Measurements from ENCODE around the gene ANKRD10.
A peak's percentile ranks its signal among the peaks of the same experiment; 100 is the strongest.
"Not testable (repeated sequence)": the region's sequence is repeated elsewhere in the genome, so short reads cannot be mapped to it uniquely, and the experiment has no call there.

ANKRD10 gene

DNA sequence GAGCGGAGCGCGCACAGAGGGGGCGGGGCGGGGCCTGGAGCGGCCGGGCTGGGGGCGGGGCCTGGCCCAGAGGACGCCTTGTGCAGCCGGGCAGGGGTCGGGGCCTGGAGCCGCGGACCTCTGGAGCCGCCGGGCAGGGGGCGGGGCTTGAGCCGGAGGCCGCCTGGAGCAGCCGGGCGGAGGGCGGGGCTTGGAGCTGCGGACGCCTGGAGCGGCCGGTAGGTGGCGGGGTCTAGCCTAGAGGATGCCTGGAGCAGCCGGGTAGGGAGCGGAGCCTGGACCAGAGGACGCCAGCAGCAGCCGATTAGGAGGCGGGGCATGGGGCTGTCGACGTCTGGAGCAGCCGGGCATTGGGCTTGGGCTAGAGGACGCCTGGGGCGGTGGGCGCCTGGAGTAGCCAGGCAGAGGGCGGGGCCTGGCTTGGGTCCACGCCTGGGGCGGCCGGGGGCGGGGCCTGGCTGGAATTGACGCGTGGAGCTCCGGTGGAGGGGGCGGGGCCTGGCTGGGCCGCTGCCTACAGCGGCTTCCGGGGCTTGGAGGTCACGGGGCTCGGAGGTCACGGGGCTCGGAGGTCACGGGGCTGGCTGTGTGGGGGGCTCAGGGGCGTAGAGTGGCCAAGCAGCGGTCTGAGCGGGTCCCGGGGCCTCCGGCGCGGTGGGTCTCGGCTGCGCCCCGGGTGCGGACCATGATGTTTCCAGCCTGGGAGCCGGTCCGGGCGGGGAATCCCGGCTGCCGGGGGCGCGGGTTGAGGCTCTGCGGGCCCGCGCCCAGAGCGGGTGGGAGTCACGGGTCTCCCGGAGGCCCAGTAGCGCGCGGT is at the start of gene ANKRD10:
ANKRD10 (minus strand) TSS at position 13 of the 817 bp plus-strand sequence. CDS start 135 bp downstream, outside the sequence.
- DNase-seq (ENCODE audit: low read depth), result peak; percentile 97

DNA sequence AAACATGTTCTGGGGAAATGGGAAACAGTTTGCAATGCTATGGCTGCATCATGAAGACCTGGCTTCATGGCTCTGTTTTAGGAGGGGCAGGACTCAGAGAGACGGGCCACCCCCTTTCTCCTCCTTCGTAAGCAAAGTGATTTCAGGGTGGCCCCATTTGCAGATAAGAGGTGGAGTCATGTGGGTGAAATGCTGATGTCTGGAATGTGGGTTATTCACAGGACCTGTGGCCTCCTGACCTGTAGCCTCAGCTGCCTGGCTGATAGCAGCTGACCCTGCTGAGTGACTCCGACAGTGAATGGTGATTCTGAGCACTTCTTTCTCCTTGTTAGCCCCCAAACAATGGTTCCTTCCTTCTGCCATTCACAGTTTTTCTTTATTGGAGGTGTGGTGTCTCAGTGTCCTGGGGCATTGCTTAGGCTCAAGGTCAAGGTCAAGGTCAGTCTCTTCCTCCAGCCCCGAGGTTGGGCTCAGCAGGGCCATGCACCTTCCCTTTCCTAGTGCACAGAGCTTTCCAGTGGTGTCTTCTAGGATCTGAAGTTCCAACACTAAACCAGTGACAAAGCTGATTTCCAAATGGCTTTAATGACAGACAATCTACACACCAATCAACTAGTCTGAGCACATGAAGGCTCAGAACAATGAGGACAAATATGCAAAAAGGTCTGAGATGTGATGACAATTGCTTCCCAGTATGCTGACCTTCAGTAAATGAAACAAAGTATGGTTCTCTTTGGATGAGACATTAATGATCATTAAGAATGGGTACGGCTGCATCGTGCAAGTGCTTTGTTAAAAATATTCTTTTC is 49.6 kb upstream of the ANKRD10 start:
- DNase-seq (ENCODE audit: low read depth), result no peak

DNA sequence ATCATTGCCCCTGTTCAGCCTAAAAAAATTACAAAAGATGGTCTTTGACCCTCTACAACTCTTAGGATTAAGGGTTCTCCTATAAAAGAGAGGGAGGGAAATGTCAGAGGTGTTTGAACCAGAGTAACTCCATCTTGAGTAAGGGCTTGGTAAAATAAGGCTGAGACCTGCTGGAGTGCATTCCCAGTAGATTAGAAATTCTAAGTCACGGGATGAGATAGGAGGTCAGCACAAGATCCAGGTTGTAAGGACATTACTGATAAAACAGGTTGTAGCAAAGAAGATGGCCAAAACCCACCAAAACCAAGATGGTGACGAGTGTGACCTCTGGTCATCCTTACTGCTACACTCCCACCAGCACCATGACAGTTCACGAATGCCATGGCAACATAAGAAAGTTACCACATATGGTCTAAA is 48.7 kb upstream of the ANKRD10 start:
- no peak for DNase-seq (ENCODE audit: low read depth)

DNA sequence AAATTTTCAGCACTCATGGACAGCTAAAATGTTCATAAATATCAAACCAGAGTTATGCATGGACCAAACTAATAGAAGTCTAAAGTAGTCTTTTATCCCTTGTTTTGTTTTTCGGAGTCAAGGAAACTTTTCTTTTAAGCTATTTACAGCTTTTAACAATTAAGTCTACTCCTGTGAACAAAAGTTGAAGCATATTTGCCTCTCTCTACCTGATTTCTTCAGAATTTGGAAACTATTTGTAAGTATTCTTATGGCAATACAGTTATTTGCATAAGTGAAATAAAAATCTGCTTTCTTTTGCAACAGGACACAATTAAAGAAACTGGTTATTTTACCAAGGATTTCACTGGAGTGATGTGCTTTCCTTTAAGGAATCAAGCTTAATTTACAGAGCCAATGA is 47.1 kb upstream of the ANKRD10 start:
- no peak for DNase-seq (ENCODE audit: low read depth)

DNA sequence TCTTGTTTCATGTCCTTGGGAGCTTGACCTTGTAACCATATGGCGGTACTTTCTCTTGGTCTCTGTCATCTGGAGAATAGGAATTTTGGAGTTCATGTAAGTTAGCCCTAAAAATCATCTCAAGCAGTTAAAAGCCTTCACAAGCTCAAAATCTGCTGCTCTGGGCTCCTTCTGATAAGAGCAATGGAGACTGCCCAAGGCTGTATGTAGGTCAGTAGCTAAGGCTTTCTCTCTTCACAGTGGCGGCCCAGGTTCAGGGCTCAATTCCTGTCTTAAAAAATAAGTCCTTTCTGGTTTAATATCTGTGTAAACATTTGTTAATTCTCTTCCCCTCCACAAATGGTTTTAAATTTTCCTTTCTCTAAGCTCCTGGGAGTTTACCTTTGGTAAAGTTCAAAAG is 45.3 kb upstream of the ANKRD10 start:
- DNase-seq (ENCODE audit: low read depth), result no peak

DNA sequence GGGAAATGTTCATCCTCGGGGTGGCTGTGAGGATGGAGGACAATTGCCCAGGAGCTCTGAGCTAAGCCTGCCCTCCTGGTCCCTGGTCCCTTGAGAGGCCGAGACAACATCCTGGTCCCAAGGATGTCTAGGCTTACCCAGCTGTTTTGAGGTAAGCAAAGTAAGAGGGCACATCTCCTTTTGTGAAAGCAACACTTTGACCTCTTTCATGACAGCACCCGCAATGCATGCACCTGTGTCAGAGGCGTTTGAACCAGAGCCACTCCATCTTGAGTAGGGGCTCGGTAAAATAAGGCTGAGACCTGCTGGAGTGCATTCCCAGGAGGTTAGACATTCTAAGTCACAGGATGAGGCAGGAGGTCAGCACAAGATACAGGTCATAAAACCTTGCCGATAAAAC is 43.1 kb upstream of the ANKRD10 start:
- DNase-seq (ENCODE audit: low read depth), result no peak

DNA sequence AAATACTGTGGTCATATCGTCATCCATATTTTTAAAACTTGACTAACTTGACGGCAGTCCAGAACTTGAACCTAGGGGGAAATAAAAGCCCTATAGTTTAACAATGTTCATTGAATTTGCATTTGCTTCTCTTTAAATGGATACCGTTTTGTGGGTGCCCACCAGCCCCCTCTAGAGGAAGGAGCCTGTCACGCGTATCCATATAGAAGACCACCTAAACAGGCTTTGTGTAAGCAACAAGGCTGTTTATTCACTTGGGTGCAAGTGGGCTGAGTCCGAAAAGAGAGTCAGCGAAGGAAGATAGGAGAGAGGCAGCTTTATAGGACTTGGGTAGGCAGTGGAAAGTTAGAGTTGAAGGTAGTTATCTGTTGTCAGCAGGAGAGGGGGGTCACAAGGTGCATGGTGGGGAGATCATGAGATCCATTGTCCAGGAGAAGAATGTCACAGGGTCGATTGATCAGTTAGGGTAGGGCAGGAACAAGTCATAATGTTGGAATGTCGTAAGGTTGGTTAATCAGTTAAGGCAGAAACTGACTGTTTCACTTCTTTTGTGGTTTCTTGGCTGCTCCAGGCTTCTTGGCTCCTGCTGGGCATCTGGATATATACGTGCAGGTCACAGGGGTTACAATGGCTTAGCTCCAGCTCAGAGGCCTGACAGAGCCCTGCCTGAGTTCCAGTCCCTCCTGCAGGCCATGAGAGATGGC is 42.5 kb upstream of the ANKRD10 start:
- DNase-seq (ENCODE audit: low read depth), result no peak

DNA sequence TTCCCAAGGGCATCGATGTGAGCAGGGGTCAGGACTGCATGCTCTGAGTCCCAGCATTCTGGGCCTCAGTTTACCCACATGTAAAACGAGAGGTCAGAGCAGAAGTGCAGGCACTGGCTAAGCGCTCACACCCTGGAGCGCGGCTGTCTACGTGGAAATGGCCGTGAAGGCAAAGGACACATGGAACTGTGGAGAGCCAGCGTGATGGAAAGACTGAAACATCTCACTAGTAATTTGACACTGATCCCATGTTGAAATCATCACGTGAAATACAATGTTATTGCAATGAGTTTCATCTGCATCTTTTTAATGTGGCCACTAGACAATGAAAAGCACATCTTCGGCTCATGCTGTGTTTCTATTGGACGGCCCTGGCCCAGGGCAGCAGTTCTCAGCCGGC is 41.3 kb upstream of the ANKRD10 start:
- not testable (repeated sequence) for DNase-seq (ENCODE audit: low read depth)

DNA sequence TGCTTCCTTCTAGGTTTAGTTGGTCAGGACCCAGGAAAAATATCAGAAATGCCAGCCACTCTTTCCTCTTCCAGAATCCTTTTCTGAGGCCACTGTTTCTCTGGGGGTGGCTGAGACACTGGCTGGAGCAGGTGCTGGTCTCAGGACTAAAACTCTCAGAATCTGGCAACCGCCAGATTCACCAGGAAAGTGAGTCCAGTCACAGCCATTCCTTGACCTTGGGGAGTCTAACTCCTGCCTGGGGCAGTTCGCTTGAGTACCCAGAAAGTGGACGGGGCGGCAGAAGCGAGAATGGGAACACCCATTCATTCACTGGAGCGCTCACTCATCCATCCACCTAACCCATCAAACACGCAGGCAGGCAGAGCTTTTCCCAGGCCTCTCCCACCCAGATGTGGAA is 40.7 kb upstream of the ANKRD10 start:
- not testable (repeated sequence) for DNase-seq (ENCODE audit: low read depth)

DNA sequence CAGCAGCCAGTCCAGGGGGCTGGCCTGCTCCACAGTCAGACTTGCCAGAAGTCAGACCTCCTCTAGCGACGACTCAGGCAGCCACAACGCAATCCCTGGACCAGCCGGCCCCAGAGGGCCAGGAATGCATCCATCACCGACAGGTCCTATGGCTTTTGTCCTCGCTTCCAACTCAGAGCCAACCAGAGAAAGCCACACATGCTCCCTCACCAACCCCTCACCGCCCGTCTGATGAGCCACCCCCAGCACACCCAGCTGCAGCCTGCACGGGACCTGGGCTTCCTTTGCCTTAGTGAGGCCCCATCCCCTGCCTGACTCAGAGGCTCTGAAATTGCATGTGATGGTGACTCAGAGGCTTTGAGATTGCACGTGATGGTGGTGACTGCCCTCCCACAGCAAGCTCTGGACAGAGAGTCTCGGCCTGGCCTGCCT is 40.2 kb upstream of the ANKRD10 start:
- DNase-seq (ENCODE audit: low read depth), result peak; percentile 90

DNA sequence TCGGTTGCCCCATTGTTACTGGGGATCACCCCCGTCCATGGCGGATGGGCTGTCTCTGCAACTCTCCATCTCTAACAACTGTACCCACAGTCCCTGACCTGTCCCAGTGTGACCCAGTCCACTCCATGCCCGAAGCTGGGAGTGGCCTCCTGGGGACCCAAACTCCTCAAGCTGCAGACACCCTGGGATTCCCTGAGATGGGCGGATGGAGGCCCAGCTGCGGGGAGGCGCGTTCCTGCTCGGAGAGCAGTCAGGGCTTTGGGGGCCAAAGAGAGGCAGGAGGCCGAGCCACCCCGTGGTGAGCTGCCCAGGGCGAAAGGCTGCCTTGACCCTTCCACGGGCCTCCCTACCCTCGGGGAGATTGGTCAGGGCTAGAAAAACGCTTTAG is 39.7 kb upstream of the ANKRD10 start:
- DNase-seq (ENCODE audit: low read depth), result not testable (repeated sequence)

DNA sequence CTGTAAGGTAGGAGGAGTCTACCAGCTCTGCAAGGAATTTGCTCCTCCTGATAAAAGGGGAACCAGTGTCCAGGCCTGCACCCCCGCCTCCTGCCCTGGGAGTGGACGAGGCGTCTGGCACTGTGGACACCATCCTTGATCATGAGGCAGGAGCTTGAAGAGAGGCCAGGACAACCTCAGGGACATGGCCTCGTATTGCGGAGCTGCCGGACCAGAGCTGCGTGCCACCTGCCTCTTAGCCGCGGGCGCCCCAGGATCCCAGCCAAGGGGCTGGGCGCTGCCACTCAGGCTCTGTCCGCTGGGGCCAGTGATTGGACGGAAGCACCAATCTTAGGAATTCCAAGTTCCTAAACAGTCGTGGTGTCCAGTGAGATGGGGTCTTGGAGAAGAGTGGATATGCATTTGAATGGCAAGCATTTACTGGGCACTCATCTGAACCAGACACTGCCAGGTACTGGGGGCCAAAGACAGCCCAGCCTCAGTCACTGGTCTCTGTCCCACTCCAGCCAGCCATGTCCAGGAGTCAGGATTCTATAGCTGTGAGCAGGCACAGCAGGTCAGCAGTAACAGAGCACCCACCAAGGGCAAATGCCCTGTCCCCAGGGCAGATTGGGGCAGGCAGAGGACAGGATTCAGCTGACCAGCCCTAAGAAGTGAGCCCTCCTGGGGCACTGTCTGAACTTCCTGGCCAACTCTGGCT is 39.1 kb upstream of the ANKRD10 start:
- DNase-seq (ENCODE audit: low read depth), result no peak

DNA sequence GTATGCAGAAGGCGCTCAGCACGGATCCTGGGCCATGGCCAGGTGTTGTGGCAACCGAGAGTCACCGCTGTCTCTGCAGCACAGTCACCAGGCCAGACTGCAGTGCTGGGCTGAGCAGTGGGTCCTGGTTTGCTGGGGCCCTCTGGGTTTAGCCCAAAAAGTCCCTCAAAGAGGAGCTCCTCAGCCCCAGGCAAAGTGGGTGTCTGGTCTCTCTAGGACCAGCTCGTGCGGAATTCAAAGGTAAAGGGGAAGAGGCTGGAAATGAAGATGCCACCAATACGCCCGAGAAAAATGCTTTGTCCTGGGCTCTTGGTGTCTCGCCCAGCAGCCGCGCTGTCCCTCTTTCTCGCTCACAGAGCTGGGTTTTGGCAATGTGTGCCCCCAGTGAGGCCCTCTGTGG is 38.5 kb upstream of the ANKRD10 start:
- DNase-seq (ENCODE audit: low read depth), result no peak

DNA sequence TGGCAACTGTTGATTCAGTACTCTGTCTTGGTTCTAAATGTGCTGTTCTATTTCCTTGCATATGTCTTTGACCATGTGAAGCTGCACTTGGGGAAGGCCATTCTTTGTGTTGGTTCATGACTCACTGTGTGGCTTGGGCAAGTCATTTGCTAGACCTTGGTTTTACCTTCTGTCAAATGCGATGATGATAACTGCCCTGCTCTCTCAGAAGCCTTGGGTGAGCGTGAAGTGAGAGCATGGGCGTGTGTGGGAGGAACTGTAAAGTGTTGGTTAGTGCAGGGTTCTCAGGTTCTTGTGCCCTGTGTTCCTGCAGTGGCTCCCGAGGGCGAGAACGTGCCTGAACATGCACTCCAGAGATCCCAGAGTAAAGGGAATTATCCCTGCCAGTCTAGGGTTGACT is 37.3 kb upstream of the ANKRD10 start:
- not testable (repeated sequence) for DNase-seq (ENCODE audit: low read depth)

DNA sequence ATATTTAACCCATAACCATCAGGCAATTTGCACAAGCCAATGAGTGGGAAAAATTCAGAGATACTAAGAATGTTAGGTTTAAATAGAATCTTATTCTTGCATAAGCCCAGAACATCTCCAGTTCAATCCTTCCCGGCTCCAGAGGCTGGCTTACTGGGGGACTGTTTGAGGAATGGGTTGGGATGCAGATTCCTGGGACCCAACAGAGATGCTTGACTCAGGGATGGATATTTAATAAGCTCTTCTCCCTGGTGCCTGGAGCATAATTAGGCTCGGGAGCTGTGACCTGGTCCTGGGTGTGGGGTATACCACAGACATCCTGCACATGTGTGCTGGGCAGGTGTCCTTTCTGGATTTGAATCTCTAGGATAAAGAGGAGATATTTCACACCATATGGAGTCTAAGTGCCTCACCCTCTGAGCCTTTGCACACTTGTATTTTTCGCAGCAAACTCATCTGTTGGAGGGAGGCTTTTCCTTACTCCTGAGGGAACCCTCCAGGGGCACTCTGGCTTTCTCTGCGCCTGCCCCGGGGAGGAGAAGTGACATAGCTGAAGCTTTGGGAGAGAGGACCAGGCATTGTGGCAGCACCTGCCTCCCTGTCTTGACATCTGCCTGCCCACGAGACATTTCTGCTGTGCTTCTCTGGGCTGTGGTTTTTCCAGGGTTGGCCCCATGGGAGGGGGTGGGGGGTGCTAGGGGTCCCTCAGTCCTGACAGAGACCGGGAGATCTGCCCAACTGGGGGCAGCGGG is 36.1 kb upstream of the ANKRD10 start:
- DNase-seq (ENCODE audit: low read depth), result no peak

DNA sequence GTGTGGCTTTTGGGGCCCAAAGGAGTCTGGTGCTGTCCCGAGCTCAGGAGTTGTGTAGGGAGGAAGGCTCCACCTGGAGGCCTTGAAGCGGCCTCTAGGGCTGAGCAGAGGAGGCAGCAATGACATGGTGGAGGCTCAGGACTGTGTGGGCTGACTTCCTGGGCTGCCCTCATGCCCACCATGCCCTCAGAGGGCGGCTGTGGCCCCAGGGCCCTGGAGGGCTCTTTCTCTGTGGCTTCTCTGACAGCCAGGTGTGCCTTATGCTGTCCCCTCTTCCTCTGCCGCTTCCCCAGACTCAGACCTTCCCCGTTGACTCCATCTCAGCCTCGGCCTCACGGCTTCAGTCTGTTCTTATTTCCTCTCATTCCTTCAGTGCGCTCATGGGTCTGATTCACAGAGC is 35.5 kb upstream of the ANKRD10 start:
- DNase-seq (ENCODE audit: low read depth), result no peak

DNA sequence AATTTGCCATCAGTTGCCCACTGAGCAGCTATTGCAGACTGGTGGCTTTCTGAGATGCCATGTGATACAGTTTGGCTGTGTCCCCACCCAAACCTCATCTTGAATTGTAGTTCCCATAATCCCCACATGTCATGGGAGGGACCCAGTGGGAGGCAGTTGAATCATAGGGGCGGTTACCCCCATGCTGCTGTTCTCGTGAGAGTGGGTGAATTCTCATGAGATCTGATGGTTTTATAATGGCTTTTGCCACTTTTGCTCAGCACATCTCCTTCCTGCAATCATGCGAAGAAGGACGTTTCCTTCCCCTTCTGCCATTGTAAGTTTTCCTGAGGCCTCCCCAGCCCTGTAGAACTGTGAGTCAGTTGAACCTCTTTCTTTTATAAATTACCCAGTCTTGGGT is 34.8 kb upstream of the ANKRD10 start:
- no peak for DNase-seq (ENCODE audit: low read depth)

DNA sequence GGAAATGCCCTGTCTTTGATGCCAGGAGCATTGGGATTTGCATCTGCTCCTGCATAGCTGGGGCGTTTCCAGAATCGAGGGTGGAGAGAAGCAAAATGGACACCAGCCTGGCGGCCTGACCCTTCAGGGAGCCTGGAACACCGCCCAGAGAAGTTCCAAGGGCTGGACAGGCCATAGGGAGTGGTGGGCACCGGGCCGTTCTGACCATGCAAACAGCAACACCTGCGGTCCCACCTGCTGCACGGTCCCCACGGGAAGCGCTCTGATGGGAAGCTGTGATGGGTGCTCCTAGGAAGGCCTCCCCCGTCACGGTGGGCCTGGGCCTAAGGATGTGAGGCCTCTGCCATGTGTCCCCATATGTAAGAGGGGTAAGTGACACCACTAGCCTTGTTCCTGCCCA is 34.2 kb upstream of the ANKRD10 start:
- no peak for DNase-seq (ENCODE audit: low read depth)

DNA sequence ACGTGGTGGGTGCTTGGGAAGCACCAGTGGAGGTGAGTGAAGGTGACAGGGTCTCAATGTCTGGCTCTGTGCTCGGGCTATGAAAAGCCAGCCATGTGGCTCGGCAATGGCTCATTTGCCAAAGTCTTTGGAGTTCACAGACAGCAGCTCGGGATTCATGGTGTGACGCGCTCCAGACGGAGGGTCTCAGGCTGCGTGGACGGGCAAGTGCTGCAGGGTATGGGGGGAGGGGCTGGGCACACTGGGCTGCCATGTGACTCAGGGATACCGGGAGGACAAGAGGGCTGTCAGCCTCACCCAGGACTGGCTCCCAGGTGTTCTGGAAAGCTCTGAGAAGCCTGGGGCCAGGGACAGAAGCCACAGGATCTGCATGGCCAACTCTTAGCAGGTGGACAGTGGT is 32.5 kb upstream of the ANKRD10 start:
- DNase-seq (ENCODE audit: low read depth), result not testable (repeated sequence)

DNA sequence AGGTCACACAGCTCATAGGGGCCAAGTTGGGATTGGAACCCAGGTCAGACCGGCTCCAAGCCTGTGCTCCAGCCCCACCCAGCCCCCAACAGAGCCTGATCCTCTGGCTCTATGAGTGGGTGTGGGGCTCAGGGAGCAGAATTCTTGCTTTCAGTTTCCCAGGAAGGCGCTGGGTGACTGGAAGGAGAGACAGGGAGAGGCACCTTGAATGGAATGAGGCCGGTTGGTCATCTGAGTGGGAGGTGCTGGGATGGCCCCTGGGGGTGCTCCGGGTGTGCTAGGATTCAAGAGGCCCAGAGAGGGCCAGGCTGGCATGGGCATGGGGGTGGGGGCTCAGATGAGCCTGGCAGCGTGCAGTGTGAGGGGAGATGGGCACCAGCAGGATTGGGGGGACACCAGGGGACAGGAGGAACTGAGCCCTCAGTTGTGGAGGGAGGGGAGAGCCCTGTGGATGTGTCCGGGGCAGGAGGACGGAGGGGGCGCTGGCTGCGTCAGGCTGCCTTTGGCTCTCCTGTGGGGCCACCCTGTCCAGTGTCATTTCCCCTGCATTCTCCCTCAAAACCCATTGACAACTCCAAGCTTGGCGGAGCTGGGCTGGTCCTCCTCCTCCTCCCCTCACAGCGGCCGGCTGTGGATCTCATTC is 31.2 kb upstream of the ANKRD10 start:
- DNase-seq (ENCODE audit: low read depth), result no peak

Data from GM04504 (cell line).